GM21576 (cell line): ENCODE measurements around the gene SEMA6B.
"Not testable (repeated sequence)": the region's sequence is repeated elsewhere in the genome, so short reads cannot be mapped to it uniquely, and the experiment has no call there.

Experiments
- ATAC-seq: cut with Tn5 transposase; IDR thresholded peaks from one replicate; pipeline ENCODE4 v1.9.1; 2021; ENCODE audit warnings: mild to moderate bottlenecking, moderate library complexity; ENCODE audit not compliant: unreplicated experiment

SEMA6B gene

GRCh38 chr19:4548238-4548584, 11.3 kb downstream of the SEMA6B start:
- no peak for ATAC-seq

GRCh38 chr19:4547303-4548237, 11.9 kb downstream of the SEMA6B start:
- ATAC-seq: no peak

GRCh38 chr19:4543842-4544647, 15.4 kb downstream of the SEMA6B start:
- no peak for ATAC-seq

GRCh38 chr19:4542896-4543841, 16.3 kb downstream of the SEMA6B start:
- ATAC-seq: no peak

GRCh38 chr19:4541806-4542145, 17.7 kb downstream of the SEMA6B start:
- not testable (repeated sequence) for ATAC-seq

GRCh38 chr19:4541114-4541805, 18.2 kb downstream of the SEMA6B start:
- ATAC-seq: no peak

- no peak for ATAC-seq
Measured at GRCh38 chr19:4539693-4540581, 19.5 kb downstream of the SEMA6B start, which contains the start of gene LRG1. TSS of gene LRG1 (minus strand) at chr19:4540036. CDS start at chr19:4540013, 23 bp downstream.

GRCh38 chr19:4539169-4539692, 20.3 kb downstream of the SEMA6B start:
- no peak for ATAC-seq

- no peak for ATAC-seq
Measured at GRCh38 chr19:4538601-4538954, 20.9 kb downstream of the SEMA6B start.

- no peak for ATAC-seq
Measured at GRCh38 chr19:4537953-4538600, 21.4 kb downstream of the SEMA6B start.

GRCh38 chr19:4536798-4537197, 22.7 kb downstream of the SEMA6B start:
- no peak for ATAC-seq

- ATAC-seq: no peak
Measured at GRCh38 chr19:4534836-4535658, 24.4 kb downstream of the SEMA6B start, which contains the start of gene PLIN5. TSS of gene PLIN5 (minus strand) at chr19:4535224. CDS start at chr19:4534074, 1,150 bp downstream.

GRCh38 chr19:4533835-4534424, 25.6 kb downstream of the SEMA6B start:
- no peak for ATAC-seq

- no peak for ATAC-seq
Measured at GRCh38 chr19:4533334-4533733, 26.1 kb downstream of the SEMA6B start.

GRCh38 chr19:4531562-4532165, 27.8 kb downstream of the SEMA6B start:
- ATAC-seq: no peak

GRCh38 chr19:4529924-4530522, 29.5 kb downstream of the SEMA6B start:
- no peak for ATAC-seq
